ENCODE data around the gene RHOT1. TPM values are rescaled to one million over a fixed set of nuclear protein-coding genes. Genes with fewer than 3 reads are reported as not detected.
A peak's percentile ranks its signal among the peaks of the same experiment; 100 is the strongest.

The RHOT1 gene
- total RNA-seq, 1 experiment from 2014 or later = 24.4 TPM

- Histone ChIP-seq H3K79me1 (ENCODE audit: insufficient read depth, low read depth, low read length, poor library complexity, severe bottlenecking) (no peaks in the 10 kb centered on the region), H4K5ac (ENCODE audit: insufficient read length, low read depth, low read length) (no peak overlapping the region), H2AFZ (ENCODE audit: low read length) (no peak overlapping the region), H3K4me2 (ENCODE audit: insufficient read depth, insufficient read length, low read length) (no peak overlapping the region), H3T11ph (ENCODE audit: low read length) (no peak overlapping the region), H4K8ac (replicated peaks; ENCODE audit: insufficient read length, low read depth, low read length) (no peak overlapping the region), H3K23ac (ENCODE audit: insufficient read length, low read depth, low read length) (no peak overlapping the region), H3K27ac (ENCODE audit: insufficient read length, low read depth, low read length) (no peak overlapping the region), H3K79me2 (ENCODE audit: insufficient read depth, low read length) (no peaks in the 10 kb centered on the region), H3K23me2 (ENCODE audit: insufficient read length, low read depth, low read length, poor library complexity, severe bottlenecking) (no peaks in the 10 kb centered on the region), H2AK5ac (ENCODE audit: insufficient read length, low read length) (no peak overlapping the region), H3K4ac (ENCODE audit: low read depth, low read length) (no peak overlapping the region), H3K56ac (ENCODE audit: insufficient read length, low read depth, low read length) (no peak overlapping the region), H2BK5ac (ENCODE audit: insufficient read length, low read length) (no peak overlapping the region), H3K4me1 (ENCODE audit: insufficient read depth, low read length) (no peaks in the 10 kb centered on the region), H3K9me3 (ENCODE audit: control insufficient read depth, low read depth, low read length) (no peaks in the 10 kb centered on the region), H2BK12ac (ENCODE audit: insufficient read length, low read depth, low read length) (no peak overlapping the region), H2BK120ac (ENCODE audit: low read depth, low read length, poor library complexity, severe bottlenecking) (no peak overlapping the region), H3K27me3 (ENCODE audit: insufficient read depth, low read length) (no peaks in the 10 kb centered on the region), H4K91ac (ENCODE audit: insufficient read length, low read depth, low read length) (no peak overlapping the region), H3K14ac (ENCODE audit: insufficient read depth, low read length) (no peak overlapping the region), H3K18ac (ENCODE audit: insufficient read length, low read depth, low read length) (no peak overlapping the region), H2BK15ac (ENCODE audit: low read depth, low read length) (no peak overlapping the region), H2BK20ac (ENCODE audit: low read depth, low read length, poor library complexity, severe bottlenecking) (no peak overlapping the region), H4K20me1 (ENCODE audit: control insufficient read depth, insufficient read depth, insufficient read length) (no peaks in the 10 kb centered on the region), H3K9ac (ENCODE audit: extremely low read depth, insufficient read length, low read length) (no peak overlapping the region)
- Mint-ChIP-seq H3K27me3 (ENCODE audit: low read depth) (no peaks in the 10 kb centered on the region; the same call in none of the 2 replicates), H3K4me1 (peaks cover 2 to 16% of the 10 kb centered on the region in 2 experiments), H3K4me3 (no peak overlapping the region), H3K36me3 (ENCODE audit: insufficient read depth in 1 of 3, low read depth in 3 of 3) (no peaks in the 10 kb centered on the region), H3K27ac (no peak overlapping the region), H3K9me3 (no peaks in the 10 kb centered on the region)
- WGBS (ENCODE audit: extremely low coverage, insufficient read length, low lambda C conversion rate) = no CpG with 5 or more reads among the region's 3 CpGs
- TF ChIP-seq, protein P1, sequence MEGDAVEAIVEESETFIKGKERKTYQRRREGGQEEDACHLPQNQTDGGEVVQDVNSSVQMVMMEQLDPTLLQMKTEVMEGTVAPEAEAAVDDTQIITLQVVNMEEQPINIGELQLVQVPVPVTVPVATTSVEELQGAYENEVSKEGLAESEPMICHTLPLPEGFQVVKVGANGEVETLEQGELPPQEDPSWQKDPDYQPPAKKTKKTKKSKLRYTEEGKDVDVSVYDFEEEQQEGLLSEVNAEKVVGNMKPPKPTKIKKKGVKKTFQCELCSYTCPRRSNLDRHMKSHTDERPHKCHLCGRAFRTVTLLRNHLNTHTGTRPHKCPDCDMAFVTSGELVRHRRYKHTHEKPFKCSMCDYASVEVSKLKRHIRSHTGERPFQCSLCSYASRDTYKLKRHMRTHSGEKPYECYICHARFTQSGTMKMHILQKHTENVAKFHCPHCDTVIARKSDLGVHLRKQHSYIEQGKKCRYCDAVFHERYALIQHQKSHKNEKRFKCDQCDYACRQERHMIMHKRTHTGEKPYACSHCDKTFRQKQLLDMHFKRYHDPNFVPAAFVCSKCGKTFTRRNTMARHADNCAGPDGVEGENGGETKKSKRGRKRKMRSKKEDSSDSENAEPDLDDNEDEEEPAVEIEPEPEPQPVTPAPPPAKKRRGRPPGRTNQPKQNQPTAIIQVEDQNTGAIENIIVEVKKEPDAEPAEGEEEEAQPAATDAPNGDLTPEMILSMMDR (conservative IDR thresholded peaks at IDR 0.05) = peak; percentile 31; the same call in 2 of the 3 replicates
- no peak for DNase-seq
These were observed 107.2 kb downstream of the RHOT1 start for GRCh38 chr17:32249475-32249874.

Data from H9 (cell line).